Right lobe of liver (tissue), 4 donors: Measurements from ENCODE around the gene GPR155.

ENCODE experiments used
- POLR2A ChIP-seq: fragments of 450-650 bp; IDR thresholded peaks from one replicate; pipeline ENCODE4 v1.6.1; 2017; ENCODE audit warnings: antibody characterized with exemption, mild to moderate bottlenecking
- TF ChIP-seq, protein P1 (sequence below), 4 donors: fragments of 200-600 bp in 3 of 4; fragments of 450-650 bp in 1 of 4; IDR thresholded peaks; one replicate each; pipeline versions ENCODE4 v1.5.1 to v1.8.0; 2016 to 2022; ENCODE audit warnings: antibody characterized with exemption in 4 of 4, mild to moderate bottlenecking in 2 of 4
- donor health status: DM: no; HTN: no; CAD: no.
- donor health status: DM: no; HTN: no; CAD: no.
- donor health status: DM: no; HTN: yes; CAD: no.

DNA sequence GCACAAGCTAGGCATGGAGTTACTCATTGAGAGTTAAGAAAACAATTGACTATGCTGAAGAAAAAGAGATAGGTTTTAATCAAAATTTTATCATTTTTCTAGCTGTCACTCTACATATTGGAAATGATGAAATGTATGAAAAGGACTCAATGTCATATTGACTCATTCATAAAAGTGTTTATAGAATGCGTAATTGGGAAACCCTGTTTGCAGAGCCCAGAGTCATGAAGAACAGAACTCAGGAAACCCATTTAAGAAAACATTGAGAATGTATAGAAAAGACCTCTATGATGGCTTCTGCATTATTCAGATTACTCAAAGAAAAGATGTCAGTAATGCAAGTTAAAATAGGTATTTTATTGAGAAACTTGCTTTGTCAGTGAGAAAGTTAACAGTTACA, 54.9 kb downstream of the GPR155 start:
- TF ChIP-seq, protein P1, sequence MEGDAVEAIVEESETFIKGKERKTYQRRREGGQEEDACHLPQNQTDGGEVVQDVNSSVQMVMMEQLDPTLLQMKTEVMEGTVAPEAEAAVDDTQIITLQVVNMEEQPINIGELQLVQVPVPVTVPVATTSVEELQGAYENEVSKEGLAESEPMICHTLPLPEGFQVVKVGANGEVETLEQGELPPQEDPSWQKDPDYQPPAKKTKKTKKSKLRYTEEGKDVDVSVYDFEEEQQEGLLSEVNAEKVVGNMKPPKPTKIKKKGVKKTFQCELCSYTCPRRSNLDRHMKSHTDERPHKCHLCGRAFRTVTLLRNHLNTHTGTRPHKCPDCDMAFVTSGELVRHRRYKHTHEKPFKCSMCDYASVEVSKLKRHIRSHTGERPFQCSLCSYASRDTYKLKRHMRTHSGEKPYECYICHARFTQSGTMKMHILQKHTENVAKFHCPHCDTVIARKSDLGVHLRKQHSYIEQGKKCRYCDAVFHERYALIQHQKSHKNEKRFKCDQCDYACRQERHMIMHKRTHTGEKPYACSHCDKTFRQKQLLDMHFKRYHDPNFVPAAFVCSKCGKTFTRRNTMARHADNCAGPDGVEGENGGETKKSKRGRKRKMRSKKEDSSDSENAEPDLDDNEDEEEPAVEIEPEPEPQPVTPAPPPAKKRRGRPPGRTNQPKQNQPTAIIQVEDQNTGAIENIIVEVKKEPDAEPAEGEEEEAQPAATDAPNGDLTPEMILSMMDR (IDR thresholded peaks at IDR 0.05): no peak
- no peak for TF ChIP-seq POLR2A
